Measurements from ENCODE around the gene P2RX4. TPM values are rescaled to one million over a fixed set of nuclear protein-coding genes. Genes with fewer than 3 reads are reported as not detected.

The P2RX4 gene
- total RNA-seq, 1 experiment from 2014 or later, result 17.1 TPM

GRCh38 chr12:121170151-121170550 is 39.8 kb upstream of the P2RX4 start:
- H3K4me2 ChIP-seq (ENCODE audit: low read length), result no peak overlapping the region

More at GRCh38 chr12:121170151-121170550, 39.8 kb upstream of the P2RX4 start:
- no peaks in the 10 kb centered on the region for H3K27me3 ChIP-seq (ENCODE audit: insufficient read depth, low read length)
- no peak overlapping the region for H3K9ac ChIP-seq (ENCODE audit: low read length)
- H3K79me2 ChIP-seq (ENCODE audit: insufficient read depth, low read length), result no peaks in the 10 kb centered on the region
- TF ChIP-seq CTCF (IDR thresholded peaks at IDR 0.05 in 2 of 3, conservative IDR thresholded peaks at IDR 0.05 in 1 of 3; ENCODE audit: borderline replicate concordance in 1 of 3, insufficient read depth in 1 of 3, low read depth in 2 of 3, low read length in 2 of 3), result no peak
- TF ChIP-seq ZBTB33 (IDR thresholded peaks at IDR 0.05; ENCODE audit: extremely low read depth, insufficient replicate concordance, low read length), result no peak
- TF ChIP-seq EGR1 (IDR thresholded peaks at IDR 0.05; ENCODE audit: low read depth), result no peak
- no peak for TF ChIP-seq JUND (IDR thresholded peaks at IDR 0.05)
- no peak for TF ChIP-seq EZH2phosphoT487 (IDR thresholded peaks at IDR 0.05; ENCODE audit: borderline replicate concordance)
- no peak for TF ChIP-seq MAX (IDR thresholded peaks at IDR 0.05)
- TF ChIP-seq POLR2AphosphoS5 (IDR thresholded peaks at IDR 0.05; ENCODE audit: low read depth, low read length), result no peak
- TF ChIP-seq RAD21 (IDR thresholded peaks at IDR 0.05; ENCODE audit: low read depth), result no peak
- no peak for TF ChIP-seq TCF7L2 (IDR thresholded peaks at IDR 0.05; ENCODE audit: borderline replicate concordance, extremely low read depth, insufficient read depth, insufficient read length)
- no peak for TF ChIP-seq EZH2 (IDR thresholded peaks at IDR 0.05)
- no TSS peak for BruUV-seq (replicated peaks)
- CTCF ChIA-PET, result no interaction called here
- ATAC-seq (no peak), DNase-seq (ENCODE audit: low read depth, low spot score) (no peak)
- H3K4me3 ChIP-seq (replicated peaks in 1 of 2; ENCODE audit: low read depth in 1 of 2, low read length in 2 of 2), result no peak overlapping the region
- no peaks in the 10 kb centered on the region for H3K9me2 ChIP-seq (ENCODE audit: insufficient read depth)
- H2AFZ ChIP-seq (ENCODE audit: low read depth, low read length, poor library complexity, severe bottlenecking), result no peak overlapping the region
- no peak overlapping the region for H3K27ac ChIP-seq (ENCODE audit: low read depth, low read length)
- RAD21 ChIA-PET (ENCODE audit: low non-redundant PET in 1 of 2, low total read pairs in 2 of 2, uncharacterized antibody in 2 of 2, unreplicated experiment in 2 of 2), result no interaction called here
- no peaks in the 10 kb centered on the region for H3K9me3 ChIP-seq (ENCODE audit: control insufficient read depth in 1 of 2, insufficient read depth in 1 of 2, low read depth in 1 of 2, low read length in 2 of 2)
- POLR2A ChIA-PET, result no interaction called here
- H3K4me1 ChIP-seq (ENCODE audit: control insufficient read depth in 1 of 2, insufficient read depth in 2 of 2, low read length in 2 of 2), result no peaks in the 10 kb centered on the region
- no peaks in the 10 kb centered on the region for H3K36me3 ChIP-seq (ENCODE audit: control insufficient read depth in 1 of 2, insufficient read depth in 2 of 2, low read length in 2 of 2)
- intact Hi-C loops (cut with micrococcal nuclease), result no loop called here
- no peaks in the 10 kb centered on the region for H4K20me1 ChIP-seq (ENCODE audit: insufficient read depth)

Measured in HCT116 (cell line).